Fibroblast of the aortic adventitia (primary cell): ENCODE measurements around the gene CCDC174. TPM values are rescaled to one million over a fixed set of nuclear protein-coding genes. Genes with fewer than 3 reads are reported as not detected.

Experiments
- DNase-seq: peaks from one replicate; pipeline ENCODE4 v3.0.0-alpha.2; 2010; ENCODE audit warnings: low read depth
- H3K4me3 ChIP-seq: 2 replicates; pipeline ENCODE4 v1.5.1; 2011; ENCODE audit warnings: low read depth, mild to moderate bottlenecking, control low read depth, low read length, moderate library complexity
- total RNA-seq: library from RNA; depleted of rRNA; stranded (reverse); fragments of >200 nt; gene quantifications from 2 replicates; pipeline ENCODE4 v1.2.3, GENCODE V29; 2012; ENCODE audit warnings: low replicate concordance
- TF ChIP-seq, protein P1 (sequence below): IDR thresholded peaks from 2 replicates; pipeline ENCODE4 v1.5.1; 2011; ENCODE audit warnings: mild to moderate bottlenecking, low read length, control low read depth, inconsistent platforms; ENCODE audit not compliant: insufficient read depth

CCDC174 gene
- total RNA-seq, 1 donor = 11.5 TPM

DNA sequence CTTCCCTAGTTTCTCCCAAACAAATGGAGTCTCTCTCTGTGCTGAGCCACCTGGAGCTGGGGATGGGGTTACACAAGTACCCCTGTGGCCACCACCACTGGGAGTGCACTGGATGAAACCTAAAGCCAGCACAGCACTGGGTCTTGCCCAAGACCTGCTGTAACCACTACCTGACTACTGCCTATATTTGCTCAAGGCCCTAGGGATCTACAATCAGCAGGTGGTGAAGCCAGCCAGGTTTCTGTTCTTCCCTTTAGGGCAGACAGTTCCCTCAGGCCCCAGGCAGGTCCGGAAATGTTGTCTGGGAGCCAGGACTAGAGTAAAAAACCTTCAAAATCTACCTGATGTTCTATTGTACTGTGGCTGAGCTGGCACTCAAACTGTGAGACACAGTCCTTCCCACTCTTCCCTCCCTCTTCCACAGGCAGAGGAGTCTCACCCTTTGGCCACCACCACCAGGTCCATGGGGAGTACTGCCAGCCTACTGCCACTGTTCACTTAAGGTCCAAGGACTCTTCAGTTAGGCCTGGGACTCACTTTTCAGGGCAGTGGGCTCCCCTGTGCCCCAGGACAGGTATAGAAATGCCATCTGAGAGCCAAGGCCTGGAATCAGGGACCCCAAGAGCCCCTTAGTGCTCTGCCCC lies 47.2 kb downstream of the CCDC174 start:
- no peak overlapping the region for H3K4me3 ChIP-seq
- TF ChIP-seq, protein P1, sequence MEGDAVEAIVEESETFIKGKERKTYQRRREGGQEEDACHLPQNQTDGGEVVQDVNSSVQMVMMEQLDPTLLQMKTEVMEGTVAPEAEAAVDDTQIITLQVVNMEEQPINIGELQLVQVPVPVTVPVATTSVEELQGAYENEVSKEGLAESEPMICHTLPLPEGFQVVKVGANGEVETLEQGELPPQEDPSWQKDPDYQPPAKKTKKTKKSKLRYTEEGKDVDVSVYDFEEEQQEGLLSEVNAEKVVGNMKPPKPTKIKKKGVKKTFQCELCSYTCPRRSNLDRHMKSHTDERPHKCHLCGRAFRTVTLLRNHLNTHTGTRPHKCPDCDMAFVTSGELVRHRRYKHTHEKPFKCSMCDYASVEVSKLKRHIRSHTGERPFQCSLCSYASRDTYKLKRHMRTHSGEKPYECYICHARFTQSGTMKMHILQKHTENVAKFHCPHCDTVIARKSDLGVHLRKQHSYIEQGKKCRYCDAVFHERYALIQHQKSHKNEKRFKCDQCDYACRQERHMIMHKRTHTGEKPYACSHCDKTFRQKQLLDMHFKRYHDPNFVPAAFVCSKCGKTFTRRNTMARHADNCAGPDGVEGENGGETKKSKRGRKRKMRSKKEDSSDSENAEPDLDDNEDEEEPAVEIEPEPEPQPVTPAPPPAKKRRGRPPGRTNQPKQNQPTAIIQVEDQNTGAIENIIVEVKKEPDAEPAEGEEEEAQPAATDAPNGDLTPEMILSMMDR = no peak
- no peak for DNase-seq

DNA sequence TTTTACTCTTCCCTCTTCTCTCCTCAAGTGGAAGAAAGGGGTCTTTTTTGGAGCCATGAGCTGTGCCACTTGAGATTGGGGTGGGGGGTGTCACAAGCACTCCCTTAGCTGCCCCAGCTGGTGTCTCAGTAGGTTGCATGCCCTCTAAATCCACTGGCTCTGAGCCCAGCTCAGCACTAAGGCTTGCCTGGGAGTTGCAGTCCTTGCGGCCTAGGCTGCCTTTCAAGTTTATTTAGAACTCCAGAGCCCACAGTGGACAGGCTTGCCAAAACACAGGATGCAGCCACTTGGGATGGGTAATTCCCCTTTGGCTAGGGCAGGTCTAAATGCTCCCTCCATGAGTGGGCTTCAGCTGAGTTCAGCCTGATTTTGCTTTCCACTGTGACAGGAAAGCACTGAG lies 48.1 kb downstream of the CCDC174 start:
- TF ChIP-seq, protein P1 = no peak

DNA sequence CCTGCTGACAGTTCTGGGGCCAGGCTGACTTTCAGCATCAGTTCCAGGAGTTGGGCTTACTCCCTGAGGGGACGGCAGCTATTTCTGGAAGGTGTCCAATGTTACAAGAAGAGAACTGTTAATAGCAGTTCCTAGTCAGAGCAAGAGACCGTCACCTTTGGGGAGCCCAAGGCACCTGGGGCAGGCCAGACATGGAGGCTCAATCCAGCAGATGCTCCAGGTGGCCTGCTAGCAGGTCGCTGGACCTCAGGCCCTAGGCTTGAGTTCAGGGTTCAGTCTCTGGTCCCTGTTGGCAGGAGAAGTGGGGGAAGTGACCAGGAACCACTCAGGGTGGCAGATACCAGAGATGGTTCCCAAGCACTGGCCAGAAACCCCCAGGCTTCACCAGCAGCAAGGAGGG lies 49.3 kb downstream of the CCDC174 start:
- TF ChIP-seq, protein P1 = no peak
- H3K4me3 ChIP-seq = no peak overlapping the region
- DNase-seq = no peak

More for the DNA sequence above, 48.1 kb downstream of the CCDC174 start:
- no peak for DNase-seq
- H3K4me3 ChIP-seq = no peak overlapping the region

DNA sequence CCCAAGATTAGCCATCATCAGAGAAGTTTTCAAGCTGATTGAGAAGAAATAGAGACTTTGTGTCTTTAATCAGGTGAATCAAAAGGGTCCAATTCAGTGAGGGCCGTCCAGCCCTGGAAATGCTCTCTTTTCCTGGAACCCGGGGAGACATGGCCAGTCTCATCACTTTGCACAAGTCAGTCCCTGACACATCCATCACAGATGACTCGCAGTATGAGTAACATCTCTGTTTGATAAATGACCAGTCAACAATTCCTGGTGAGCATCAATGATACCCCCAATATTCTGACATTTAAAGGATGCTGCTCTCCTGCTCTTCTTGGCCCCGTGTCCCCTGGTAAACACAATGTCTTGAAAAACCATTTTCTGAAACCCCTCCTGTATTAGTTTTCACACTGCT lies 50.1 kb downstream of the CCDC174 start:
- no peak for DNase-seq
- no peak overlapping the region for H3K4me3 ChIP-seq
- TF ChIP-seq, protein P1 = no peak

DNA sequence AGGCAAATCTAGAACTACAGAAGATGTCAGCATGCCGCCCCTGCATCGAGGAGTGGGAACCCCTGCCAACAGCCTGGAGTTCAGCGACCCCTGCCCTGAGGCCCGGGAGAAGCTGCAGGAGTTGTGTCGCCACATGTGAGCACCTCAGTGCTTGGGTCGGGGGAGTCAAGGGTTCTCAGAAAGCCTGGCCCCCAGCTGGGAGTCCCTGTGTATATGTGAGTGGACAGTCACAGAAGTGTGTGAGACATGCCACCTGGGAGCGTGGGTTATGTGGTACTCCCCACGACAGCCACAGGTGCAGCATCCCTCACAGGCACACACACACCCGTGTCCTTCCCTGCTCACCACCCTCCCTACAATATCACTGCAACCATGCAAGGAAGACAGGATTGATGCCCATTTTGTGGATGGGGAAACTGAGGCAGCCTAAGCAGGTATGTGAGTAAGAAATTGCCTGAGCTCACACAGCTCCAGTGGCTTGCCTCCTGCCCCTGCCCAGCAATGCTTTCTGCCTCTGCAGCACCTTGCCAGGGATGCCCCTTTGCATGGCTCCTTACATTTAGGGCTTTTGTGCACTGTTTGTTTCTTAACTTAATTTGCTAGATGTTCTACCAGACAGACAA lies 51.7 kb downstream of the CCDC174 start:
- no peak overlapping the region for H3K4me3 ChIP-seq
- DNase-seq = no peak
- TF ChIP-seq, protein P1 = no peak

DNA sequence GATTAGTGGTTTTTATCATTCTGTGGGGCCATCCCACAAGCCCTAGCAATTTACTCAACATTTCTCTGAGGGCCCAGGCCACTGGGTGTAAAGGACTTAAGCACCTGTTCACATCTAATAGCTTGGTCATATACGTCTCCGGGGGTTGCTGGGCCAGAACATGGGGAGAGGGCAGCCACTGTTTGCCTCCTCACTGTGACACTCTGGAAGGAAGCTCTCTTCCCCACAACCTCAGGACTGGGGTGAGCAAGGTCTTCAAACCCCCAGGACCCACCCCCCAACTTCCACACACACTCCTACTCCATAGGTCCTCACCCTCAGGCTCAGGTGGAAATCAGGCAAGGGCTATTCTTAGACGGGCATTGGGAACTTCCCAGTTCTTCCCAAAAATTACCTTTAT lies 52.2 kb downstream of the CCDC174 start:
- TF ChIP-seq, protein P1 = no peak
- DNase-seq = no peak
- no peak overlapping the region for H3K4me3 ChIP-seq
